Measurements from ENCODE around the gene EVA1B.

GRCh38 chr1:36330940-36331339, 7.5 kb upstream of the EVA1B start:
- no peak for TF ChIP-seq POLR2AphosphoS5 (IDR thresholded peaks at IDR 0.05; ENCODE audit: low read depth, low read length)
- TF ChIP-seq REST (IDR thresholded peaks at IDR 0.05; ENCODE audit: insufficient read depth in 1 of 2, low read depth in 2 of 2, low read length in 1 of 2): no peak
